Measurements from ENCODE around the gene FBXO28. TPM values are rescaled to one million over a fixed set of nuclear protein-coding genes. Genes with fewer than 3 reads are reported as not detected.
A peak's percentile ranks its signal among the peaks of the same experiment; 100 is the strongest.

The FBXO28 gene
- total RNA-seq, 1 experiment from 2014 or later = 37.0 TPM

DNA sequence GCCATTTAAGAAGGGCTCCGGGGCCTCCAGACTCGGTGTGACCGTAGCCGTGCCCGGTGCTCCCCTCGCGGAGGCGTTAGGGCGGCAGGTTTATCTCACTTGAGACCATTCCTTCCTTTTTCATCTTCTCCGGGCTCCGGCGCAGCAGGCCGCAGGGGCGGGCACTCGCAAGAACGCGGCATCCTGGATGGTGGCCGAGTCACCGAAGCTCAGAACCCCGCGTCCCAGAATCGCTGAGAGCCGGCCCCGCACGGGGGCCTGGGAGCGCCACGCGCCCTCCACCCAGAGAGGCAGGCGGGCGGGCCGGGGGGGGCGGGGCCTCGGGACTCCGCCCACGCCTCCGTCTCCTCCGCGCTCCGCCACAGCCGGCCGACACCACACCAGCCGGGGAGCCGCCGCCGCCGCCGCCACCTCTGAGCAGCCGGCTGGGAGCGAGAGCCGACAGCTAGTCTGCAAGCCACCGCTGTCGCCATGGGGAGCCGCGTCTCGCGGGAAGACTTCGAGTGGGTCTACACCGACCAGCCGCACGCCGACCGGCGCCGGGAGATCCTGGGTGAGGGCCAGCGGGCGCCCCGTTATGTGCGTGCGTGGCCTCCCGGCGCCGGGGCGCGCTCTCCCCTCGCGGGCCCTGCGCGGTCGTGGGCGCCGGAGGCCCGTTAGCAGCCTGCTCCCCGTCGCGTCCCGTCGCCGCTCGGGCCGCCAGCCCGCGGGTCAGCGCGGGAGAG is 69.1 kb downstream of the FBXO28 start, which contains the start of gene DEGS1 (continued):
- TF ChIP-seq CBX3 (IDR thresholded peaks at IDR 0.05; ENCODE audit: low read depth) (0 out of 2 replicates have a peak, but pooled peaks have one; percentile 17), JUND (IDR thresholded peaks at IDR 0.05) (no peak), SRF (IDR thresholded peaks at IDR 0.05; ENCODE audit: low read depth) (no peak), TCF7L2 (IDR thresholded peaks at IDR 0.05; ENCODE audit: borderline replicate concordance, extremely low read depth, insufficient read depth, insufficient read length) (no peak), EZH2 (IDR thresholded peaks at IDR 0.05) (no peak)

GRCh38 chr1:224183591-224184312 is 69.8 kb downstream of the FBXO28 start:
- peaks cover 53% of the 10 kb centered on the region for H3K79me2 ChIP-seq (ENCODE audit: insufficient read depth, low read length)
- CTCF ChIA-PET = no interaction called here
- peak overlapping the region; percentile 32 for H2AFZ ChIP-seq (ENCODE audit: low read depth, low read length, poor library complexity, severe bottlenecking)
- TF ChIP-seq JUND (IDR thresholded peaks at IDR 0.05) = no peak
- TF ChIP-seq FOSL1 (IDR thresholded peaks at IDR 0.05; ENCODE audit: low read depth) = no peak
- TF ChIP-seq ZNF274 (IDR thresholded peaks at IDR 0.05; ENCODE audit: low read depth, low read length) = no peak
- no peak for TF ChIP-seq CEBPB (IDR thresholded peaks at IDR 0.05; ENCODE audit: low read depth)
- no peak for TF ChIP-seq ZBTB33 (IDR thresholded peaks at IDR 0.05; ENCODE audit: extremely low read depth, insufficient replicate concordance, low read length)
- no peak for TF ChIP-seq RAD21 (IDR thresholded peaks at IDR 0.05; ENCODE audit: low read depth)
- TF ChIP-seq EZH2phosphoT487 (IDR thresholded peaks at IDR 0.05; ENCODE audit: borderline replicate concordance) = no peak
- TF ChIP-seq ELF1 (IDR thresholded peaks at IDR 0.05; ENCODE audit: borderline replicate concordance, low read depth) = no peak
- no peak for TF ChIP-seq TCF7L2 (IDR thresholded peaks at IDR 0.05; ENCODE audit: borderline replicate concordance, extremely low read depth, insufficient read depth, insufficient read length)
- peak; percentile 55 for TF ChIP-seq MAX (IDR thresholded peaks at IDR 0.05)
- TF ChIP-seq, protein P1, sequence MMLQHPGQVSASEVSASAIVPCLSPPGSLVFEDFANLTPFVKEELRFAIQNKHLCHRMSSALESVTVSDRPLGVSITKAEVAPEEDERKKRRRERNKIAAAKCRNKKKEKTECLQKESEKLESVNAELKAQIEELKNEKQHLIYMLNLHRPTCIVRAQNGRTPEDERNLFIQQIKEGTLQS (IDR thresholded peaks at IDR 0.05) = no peak
- TF ChIP-seq ZFX (IDR thresholded peaks at IDR 0.05) = peak; percentile 95
- peak; percentile 32; the same call in 1 of the 2 replicates for TF ChIP-seq SIN3A (IDR thresholded peaks at IDR 0.05; ENCODE audit: low read depth)
- no peak for TF ChIP-seq POLR2A (IDR thresholded peaks at IDR 0.05; ENCODE audit: borderline replicate concordance, extremely low read depth, insufficient read depth, insufficient read length)
- peak; percentile 97 for TF ChIP-seq SRF (IDR thresholded peaks at IDR 0.05; ENCODE audit: low read depth)
- TF ChIP-seq EGR1 (IDR thresholded peaks at IDR 0.05; ENCODE audit: low read depth) = peak; percentile 59
- no peak for TF ChIP-seq EZH2 (IDR thresholded peaks at IDR 0.05)
- H3K4me3 ChIP-seq (replicated peaks in 1 of 2; ENCODE audit: low read depth in 1 of 2, low read length in 2 of 2) = peak overlapping the region; percentile 78 to 89
- intact Hi-C loops (cut with micrococcal nuclease) = no loop called here
- RAD21 ChIA-PET (ENCODE audit: low non-redundant PET in 1 of 2, low total read pairs in 2 of 2, uncharacterized antibody in 2 of 2, unreplicated experiment in 2 of 2) = interaction anchor here in 1 of 2 experiments (1.2 kb wide), 1 partner anchor 146 kb away, joined by 3 read pairs; the partner anchor contains the start of gene NVL
- POLR2A ChIA-PET = no interaction called here
- no peaks in the 10 kb centered on the region for H3K36me3 ChIP-seq (ENCODE audit: control insufficient read depth in 1 of 2, insufficient read depth in 2 of 2, low read length in 2 of 2)
- no peaks in the 10 kb centered on the region for H4K20me1 ChIP-seq (ENCODE audit: insufficient read depth)
- H3K9ac ChIP-seq (ENCODE audit: low read length) = peak overlapping the region; percentile 90
- BruUV-seq (replicated peaks) = no TSS peak
- H3K9me3 ChIP-seq (ENCODE audit: control insufficient read depth in 1 of 2, insufficient read depth in 1 of 2, low read depth in 1 of 2, low read length in 2 of 2) = no peaks in the 10 kb centered on the region
- H3K27ac ChIP-seq (ENCODE audit: low read depth, low read length) = peak overlapping the region; percentile 86
- no peaks in the 10 kb centered on the region for H3K9me2 ChIP-seq (ENCODE audit: insufficient read depth)
- peak; percentile 78 for ATAC-seq
- H3K4me1 ChIP-seq (ENCODE audit: control insufficient read depth in 1 of 2, insufficient read depth in 2 of 2, low read length in 2 of 2) = peaks cover 2 to 23% of the 10 kb centered on the region in 2 experiments; a peak in 3 of 4 replicates
- peak overlapping the region; percentile 90 for H3K4me2 ChIP-seq (ENCODE audit: low read length)
- H3K27me3 ChIP-seq (ENCODE audit: insufficient read depth, low read length) = no peaks in the 10 kb centered on the region
- DNase-seq (ENCODE audit: low read depth, low spot score) = no peak

Data from HCT116 (cell line).